Measurements from ENCODE around the gene USE1.

USE1 gene

DNA sequence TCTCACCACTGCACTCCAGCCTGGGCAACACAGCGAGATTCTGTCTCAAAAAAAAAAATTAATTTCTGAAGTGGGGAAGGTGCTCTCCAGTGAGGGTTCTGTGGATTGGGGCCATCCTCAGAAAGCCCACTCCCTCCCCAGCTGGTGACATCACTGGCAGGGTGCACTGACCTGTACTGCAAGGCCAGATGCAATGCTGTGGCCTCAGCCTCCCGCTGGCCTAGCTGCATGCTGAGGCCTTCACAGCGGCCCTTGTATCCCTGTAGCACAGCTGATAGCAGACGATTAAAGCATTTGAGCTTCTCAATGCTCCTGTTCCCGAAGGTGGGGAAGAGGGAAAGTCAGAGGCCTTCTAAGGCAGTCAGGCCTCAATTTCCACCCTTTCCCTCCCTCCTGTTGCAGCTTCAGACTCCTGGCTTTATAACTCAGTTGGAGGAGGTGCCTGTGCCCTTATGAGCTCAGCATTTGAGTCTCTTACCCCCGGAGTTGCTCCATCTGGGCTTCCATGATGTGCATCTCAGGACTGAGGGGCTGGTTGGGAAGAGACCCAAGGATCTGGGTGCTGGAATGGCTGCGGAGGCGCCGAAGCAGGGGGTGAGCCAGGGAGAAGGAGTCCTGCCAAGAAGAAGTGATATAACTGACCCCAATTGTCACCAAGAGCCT lies 44.1 kb downstream of the USE1 start:
- DNase-seq (ENCODE audit: low spot score), result no peak

DNA sequence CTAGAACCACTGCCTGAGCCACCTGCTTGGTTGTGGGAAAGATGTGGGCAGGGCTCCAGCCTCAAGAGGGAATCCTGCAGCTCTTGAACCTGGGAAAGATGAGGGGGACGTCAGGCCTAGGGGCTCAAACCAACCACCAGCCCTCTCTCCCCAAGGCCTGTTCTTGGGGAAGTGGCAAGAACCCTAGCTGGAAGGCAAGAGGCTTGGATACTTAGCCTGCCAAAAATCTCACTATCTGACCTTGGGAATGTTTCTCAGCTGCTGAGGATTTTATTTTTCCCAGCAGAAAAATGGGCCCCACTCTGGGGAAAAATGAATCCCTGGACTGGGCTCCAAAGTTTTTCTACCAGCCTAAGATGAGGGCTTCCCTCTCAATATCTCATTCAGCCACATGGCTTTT lies 44.8 kb downstream of the USE1 start:
- DNase-seq (ENCODE audit: low spot score), result no peak

DNA sequence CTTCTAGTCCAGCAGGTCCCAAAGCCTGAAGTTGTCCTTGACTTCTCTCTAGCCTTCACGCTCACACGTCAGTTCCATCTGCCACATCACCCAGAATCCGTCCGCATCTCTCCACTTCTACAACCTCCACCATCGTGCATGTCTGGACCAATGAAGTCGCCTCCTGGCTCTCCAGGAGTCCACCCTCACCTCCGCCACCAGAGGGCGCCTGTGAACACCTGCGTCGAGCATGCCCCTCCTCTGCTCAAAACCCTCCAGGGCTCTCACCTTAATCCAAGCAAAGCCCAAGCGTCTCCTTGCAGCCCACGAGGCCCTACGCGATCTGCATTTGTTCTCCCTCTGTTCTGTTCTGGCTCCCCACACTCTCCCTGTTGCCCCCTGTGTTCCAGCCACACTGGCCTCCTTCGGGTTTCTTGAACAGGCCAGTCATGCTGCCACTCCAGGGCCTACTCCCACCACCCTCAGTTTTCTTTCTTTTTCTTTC lies 45.7 kb downstream of the USE1 start:
- DNase-seq (ENCODE audit: low spot score), result peak; percentile 95

DNA sequence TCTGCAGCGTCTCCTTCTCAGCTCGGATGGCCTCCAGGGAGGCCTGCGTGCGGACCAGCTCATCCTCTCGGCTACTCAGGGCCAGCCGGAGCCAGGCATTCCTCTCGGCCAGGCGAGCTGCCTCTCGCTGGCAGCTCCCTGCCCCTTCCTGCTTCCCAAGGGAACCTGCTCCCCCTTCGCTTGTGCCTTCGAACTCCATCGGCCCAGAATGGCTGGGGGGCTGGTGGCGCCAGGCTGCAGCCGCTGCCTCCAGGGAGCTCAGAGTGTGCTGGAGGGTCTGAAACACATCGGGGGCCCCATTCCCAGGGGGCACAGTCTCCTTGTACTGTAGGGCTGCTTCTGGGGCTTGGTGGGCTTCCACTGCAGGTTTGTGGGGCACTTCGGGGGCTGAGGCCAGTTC lies 47.4 kb downstream of the USE1 start:
- no peak for DNase-seq (ENCODE audit: low spot score)

GRCh38 chr19:17263712-17264640 lies 48.8 kb downstream of the USE1 start:
- no peak for DNase-seq (ENCODE audit: low spot score)

DNA sequence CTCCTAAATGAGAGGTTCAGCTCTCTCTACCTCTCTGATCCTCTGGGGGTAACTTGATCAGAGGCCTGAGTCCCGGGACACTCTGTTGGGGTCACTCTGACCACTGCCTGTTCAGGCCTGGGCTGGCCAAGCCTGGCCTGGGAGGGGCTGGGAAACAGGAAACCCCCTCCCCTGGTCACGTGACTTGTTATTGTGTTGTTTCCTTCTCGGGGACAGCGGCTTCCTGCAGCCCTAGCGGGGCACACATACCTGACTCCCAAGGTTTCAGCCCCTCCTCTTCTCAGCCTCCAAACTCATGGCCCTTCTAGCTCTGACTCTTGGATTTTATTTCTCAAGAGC lies 49.5 kb downstream of the USE1 start, which contains the start of gene USHBP1:
TSS of gene USHBP1 (minus strand) at position 105 of the 339 bp plus-strand sequence. CDS start 446 bp downstream, outside the sequence.
- no peak for DNase-seq (ENCODE audit: low spot score)

DNA sequence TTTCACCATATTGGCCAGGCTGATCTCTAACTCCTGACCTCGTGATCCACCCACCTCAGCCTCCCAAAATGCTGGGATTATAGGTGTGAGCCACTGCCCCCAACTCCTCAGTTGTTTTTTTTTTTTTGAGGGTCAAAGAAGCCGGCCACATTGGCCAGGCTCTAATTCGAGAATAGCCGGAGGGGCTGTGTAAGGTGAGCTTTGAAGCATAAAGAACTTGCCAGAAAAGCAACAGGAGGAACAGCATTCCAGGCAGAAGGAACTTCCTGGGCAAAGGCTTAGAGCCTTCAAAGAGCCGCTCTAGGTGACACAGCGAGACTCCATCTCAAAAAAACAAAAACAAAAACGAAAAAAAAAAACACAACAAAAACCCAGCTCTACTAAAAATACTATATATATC lies 50.9 kb downstream of the USE1 start:
- DNase-seq (ENCODE audit: low spot score), result no peak

GRCh38 chr19:17266589-17266974 lies 51.4 kb downstream of the USE1 start:
- no peak for DNase-seq (ENCODE audit: low spot score)

DNA sequence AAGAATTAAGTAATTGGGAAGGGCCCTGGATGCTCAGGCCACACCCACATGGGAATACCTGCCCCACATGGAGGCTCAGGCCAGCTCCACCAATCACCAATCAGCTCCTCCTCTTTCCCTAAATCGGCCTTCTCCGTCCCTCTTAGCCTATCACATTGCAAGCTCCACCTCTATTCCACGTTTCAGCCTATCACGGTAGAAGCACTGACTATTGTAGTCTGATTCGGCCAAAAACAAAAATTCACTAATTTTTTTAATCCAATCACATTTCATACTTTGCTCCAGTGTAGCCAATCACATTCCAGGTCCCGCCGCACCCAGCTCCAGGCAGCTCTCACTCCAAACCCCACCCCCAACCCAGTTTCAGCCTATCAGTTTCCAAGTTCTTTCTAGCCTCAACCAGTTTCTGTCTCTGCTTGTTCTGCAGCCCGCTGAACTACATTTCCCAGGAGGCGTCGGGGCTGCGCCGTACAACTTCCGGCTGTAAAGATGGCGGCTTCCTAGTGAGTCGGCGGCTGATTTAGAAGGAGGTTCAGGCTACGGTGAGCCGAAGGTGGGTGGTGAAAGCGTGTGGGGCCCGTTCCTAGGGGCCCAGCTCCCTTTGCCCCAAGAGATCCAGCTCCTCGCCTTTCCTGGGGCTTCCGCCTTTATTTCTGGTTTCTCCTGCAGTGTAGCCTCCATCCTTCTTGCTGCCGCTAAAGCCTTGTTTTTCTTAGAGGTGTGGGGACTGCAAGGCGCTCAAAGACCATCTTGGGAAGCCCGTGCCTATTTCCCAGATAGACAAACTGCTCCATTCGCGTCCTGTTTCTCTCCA lies 52.0 kb downstream of the USE1 start, which contains the start of gene BABAM1:
TSS of gene BABAM1 (plus strand) at position 469 of the 814 bp plus-strand sequence. CDS start 1,364 bp downstream, outside the sequence.
- DNase-seq (ENCODE audit: low spot score), result peak; percentile 96

GRCh38 chr19:17268754-17269153 lies 53.6 kb downstream of the USE1 start:
- DNase-seq (ENCODE audit: low spot score), result no peak
